Trophoblast cell (in vitro differentiated cells and primary cell): ENCODE data around the gene ITPR1.

ENCODE experiments used
- DNase-seq, 2 donors: peaks; one replicate each; pipeline ENCODE4 v3.0.0-alpha.2; 2016
- H2AFZ ChIP-seq: 2 replicates; pipeline ENCODE4 v1.6.1; 2013; ENCODE audit warnings: low read length, moderate library complexity, mild to moderate bottlenecking; ENCODE audit not compliant: insufficient read depth, poor library complexity
- H2AK5ac ChIP-seq: 2 replicates; pipeline ENCODE4 v1.6.1; 2013; ENCODE audit warnings: mild to moderate bottlenecking, low read length
- H2BK120ac ChIP-seq: 2 replicates; pipeline ENCODE4 v1.6.1; 2013; ENCODE audit warnings: low read length, mild to moderate bottlenecking, moderate library complexity; ENCODE audit not compliant: insufficient read depth, poor library complexity
- H2BK12ac ChIP-seq: 2 replicates; pipeline ENCODE4 v1.6.1; 2013; ENCODE audit warnings: mild to moderate bottlenecking, low read length, moderate library complexity
- H2BK5ac ChIP-seq: 2 replicates; pipeline ENCODE4 v1.6.1; 2013; ENCODE audit warnings: low read length, low read depth, moderate library complexity, mild to moderate bottlenecking; ENCODE audit not compliant: poor library complexity
- H3K14ac ChIP-seq: 2 replicates; pipeline ENCODE4 v1.6.1; 2013; ENCODE audit warnings: mild to moderate bottlenecking, low read length
- H3K18ac ChIP-seq: 2 replicates; pipeline ENCODE4 v1.6.1; 2013; ENCODE audit warnings: mild to moderate bottlenecking, low read length
- H3K23ac ChIP-seq: 2 replicates; pipeline ENCODE4 v1.6.1; 2013; ENCODE audit warnings: low read length
- H3K27ac ChIP-seq: 2 replicates; pipeline ENCODE4 v1.5.1; 2013; ENCODE audit warnings: low read depth, mild to moderate bottlenecking, inconsistent platforms, low read length, moderate library complexity
- H3K27me3 ChIP-seq: 2 replicates; pipeline ENCODE4 v1.6.1; 2013; ENCODE audit warnings: inconsistent platforms, mild to moderate bottlenecking, low read length, moderate library complexity; ENCODE audit not compliant: insufficient read depth
- H3K36me3 ChIP-seq, 2 experiments: 1 replicate in 1 of 2; 2 replicates in 1 of 2; pipeline ENCODE4 v1.6.1; 2013; ENCODE audit warnings: low read length in 2 of 2, mild to moderate bottlenecking in 2 of 2, moderate library complexity in 1 of 2; ENCODE audit not compliant: insufficient read depth in 2 of 2, control insufficient read depth in 1 of 2
- H3K4ac ChIP-seq: 2 replicates; pipeline ENCODE4 v1.6.1; 2013; ENCODE audit warnings: low read depth, mild to moderate bottlenecking, low read length, moderate library complexity
- H3K4me1 ChIP-seq, 2 experiments: 1 replicate in 1 of 2; 2 replicates in 1 of 2; pipeline ENCODE4 v1.6.1; 2013; ENCODE audit warnings: low read length in 2 of 2, mild to moderate bottlenecking in 2 of 2, moderate library complexity in 1 of 2; ENCODE audit not compliant: insufficient read depth in 2 of 2, control insufficient read depth in 1 of 2
- H3K4me2 ChIP-seq: 2 replicates; pipeline ENCODE4 v1.6.1; 2013; ENCODE audit warnings: inconsistent platforms, mild to moderate bottlenecking, low read length, moderate library complexity
- H3K4me3 ChIP-seq: 2 replicates; pipeline ENCODE4 v1.5.1; 2013; ENCODE audit warnings: mild to moderate bottlenecking, low read depth, low read length, inconsistent platforms
- H3K79me1 ChIP-seq: one replicate; pipeline ENCODE4 v1.6.1; 2013; ENCODE audit warnings: low read length
- H3K79me2 ChIP-seq: 2 replicates; pipeline ENCODE4 v1.6.1; 2013; ENCODE audit warnings: low read length, mild to moderate bottlenecking; ENCODE audit not compliant: control insufficient read depth, insufficient read depth, poor library complexity
- H3K9ac ChIP-seq: 2 replicates; pipeline ENCODE4 v1.6.1; 2013; ENCODE audit warnings: mild to moderate bottlenecking, low read length
- H3K9me3 ChIP-seq: 2 replicates; pipeline ENCODE4 v1.6.1; 2013; ENCODE audit warnings: low read depth, mild to moderate bottlenecking, control low read depth, inconsistent platforms, low read length; ENCODE audit not compliant: insufficient read depth
- H4K12ac ChIP-seq: 2 replicates; pipeline ENCODE4 v1.6.1; 2013; ENCODE audit warnings: low read depth, mild to moderate bottlenecking, low read length, moderate library complexity
- H4K8ac ChIP-seq: 2 replicates; pipeline ENCODE4 v1.6.1; 2013; ENCODE audit warnings: low read depth, mild to moderate bottlenecking, low read length, moderate library complexity
- H4K91ac ChIP-seq: one replicate; pipeline ENCODE4 v1.6.1; 2013; ENCODE audit warnings: low read depth, mild to moderate bottlenecking, low read length, moderate library complexity
- WGBS: extraction: QIAGEN DNeasy Blood & Tissue Kit; methylation state at CpG from one replicate; pipeline ENCODE4 v1.1.7; 2013; ENCODE audit warnings: missing lambda C conversion rate; ENCODE audit not compliant: insufficient read length, insufficient coverage; ENCODE audit errors: extremely low coverage; 5-methylcytosine and 5-hydroxymethylcytosine counted together

ITPR1 gene

GRCh38 chr3:4664412-4664811 lies 171.3 kb downstream of the ITPR1 start:
- Histone ChIP-seq H3K4ac (no peak overlapping the region), H2BK120ac (no peak overlapping the region), H3K9ac (no peak overlapping the region), H3K27me3 (no peaks in the 10 kb centered on the region), H4K12ac (no peak overlapping the region), H3K27ac (no peak overlapping the region), H2AFZ (no peak overlapping the region), H2BK5ac (no peak overlapping the region), H3K23ac (no peak overlapping the region), H3K9me3 (no peaks in the 10 kb centered on the region), H4K8ac (no peak overlapping the region), H3K79me1 (no peaks in the 10 kb centered on the region), H3K4me3 (no peak overlapping the region), H3K14ac (no peak overlapping the region), H4K91ac (no peak overlapping the region), H2AK5ac (no peak overlapping the region), H3K79me2 (no peaks in the 10 kb centered on the region), H3K18ac (no peak overlapping the region), H3K4me1 (no peaks in the 10 kb centered on the region), H2BK12ac (no peak overlapping the region), H3K4me2 (no peak overlapping the region), H3K36me3 (no peaks in the 10 kb centered on the region)
- WGBS = no CpG with 5 or more reads among the region's 2 CpGs
- no peak for DNase-seq

DNA sequence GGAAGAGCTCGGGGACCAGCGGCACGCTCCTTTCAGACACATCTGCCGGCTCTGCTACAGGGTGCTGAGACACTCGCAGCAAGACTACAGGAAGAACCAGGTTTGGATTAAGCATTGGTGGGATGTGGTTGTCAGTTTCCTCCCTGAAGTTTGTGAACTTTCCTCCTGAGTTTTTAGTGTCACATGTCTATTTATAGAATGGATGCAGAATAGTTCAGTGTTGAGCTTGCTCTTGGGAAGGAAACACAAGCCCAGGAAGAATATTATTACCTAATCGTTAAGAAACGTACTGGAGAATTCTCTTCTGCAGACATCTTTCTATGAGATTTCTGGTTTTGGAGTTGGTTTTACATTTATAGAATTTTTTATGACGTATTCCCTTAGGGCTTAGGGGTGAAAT lies 172.0 kb downstream of the ITPR1 start:
- no peaks in the 10 kb centered on the region for H3K27me3 ChIP-seq
- WGBS = no CpG with 5 or more reads among the region's 8 CpGs
- H3K9ac ChIP-seq = no peak overlapping the region
- no peak overlapping the region for H4K12ac ChIP-seq
- no peak overlapping the region for H3K23ac ChIP-seq
- no peak overlapping the region for H2BK12ac ChIP-seq
- no peak overlapping the region for H3K4me3 ChIP-seq
- H2AFZ ChIP-seq = no peak overlapping the region
- no peak overlapping the region for H4K8ac ChIP-seq
- no peak overlapping the region for H2AK5ac ChIP-seq
- H2BK5ac ChIP-seq = no peak overlapping the region
- H3K27ac ChIP-seq = no peak overlapping the region
- H3K79me2 ChIP-seq = no peaks in the 10 kb centered on the region
- H3K9me3 ChIP-seq = no peaks in the 10 kb centered on the region
- no peak for DNase-seq
- no peak overlapping the region for H3K14ac ChIP-seq
- no peak overlapping the region for H3K18ac ChIP-seq
- no peak overlapping the region for H2BK120ac ChIP-seq
- no peak overlapping the region for H3K4me2 ChIP-seq
- H4K91ac ChIP-seq = no peak overlapping the region
- no peaks in the 10 kb centered on the region for H3K4me1 ChIP-seq
- H3K36me3 ChIP-seq = no peaks in the 10 kb centered on the region
- no peaks in the 10 kb centered on the region for H3K79me1 ChIP-seq
- no peak overlapping the region for H3K4ac ChIP-seq

GRCh38 chr3:4666071-4666470 lies 172.9 kb downstream of the ITPR1 start:
- no CpG with 5 or more reads among the region's 2 CpGs for WGBS
- Histone ChIP-seq H2AK5ac (no peak overlapping the region), H4K8ac (no peak overlapping the region), H4K12ac (no peak overlapping the region), H3K79me1 (no peaks in the 10 kb centered on the region), H3K36me3 (no peaks in the 10 kb centered on the region), H3K9ac (no peak overlapping the region), H3K4ac (no peak overlapping the region), H4K91ac (no peak overlapping the region), H2AFZ (no peak overlapping the region), H2BK5ac (no peak overlapping the region), H3K4me2 (no peak overlapping the region), H3K4me1 (no peaks in the 10 kb centered on the region), H2BK120ac (no peak overlapping the region), H2BK12ac (no peak overlapping the region), H3K18ac (no peak overlapping the region), H3K4me3 (no peak overlapping the region), H3K27ac (no peak overlapping the region), H3K9me3 (no peaks in the 10 kb centered on the region), H3K23ac (no peak overlapping the region), H3K79me2 (no peaks in the 10 kb centered on the region), H3K27me3 (no peaks in the 10 kb centered on the region), H3K14ac (no peak overlapping the region)
- DNase-seq = no peak

GRCh38 chr3:4670352-4670751 lies 177.2 kb downstream of the ITPR1 start:
- WGBS = no CpG with 5 or more reads among the region's 5 CpGs
- Histone ChIP-seq H2BK120ac (no peak overlapping the region), H2AFZ (no peak overlapping the region)

More at GRCh38 chr3:4670352-4670751, 177.2 kb downstream of the ITPR1 start:
- peak; percentile 24 to 59 for DNase-seq
- no peaks in the 10 kb centered on the region for H3K27me3 ChIP-seq
- no peak overlapping the region for H3K4me2 ChIP-seq
- H4K12ac ChIP-seq = no peak overlapping the region
- no peaks in the 10 kb centered on the region for H3K36me3 ChIP-seq
- no peak overlapping the region for H3K14ac ChIP-seq
- H4K91ac ChIP-seq = no peak overlapping the region
- no peak overlapping the region for H3K9ac ChIP-seq
- no peaks in the 10 kb centered on the region for H3K9me3 ChIP-seq
- H3K18ac ChIP-seq = no peak overlapping the region
- no peak overlapping the region for H3K4ac ChIP-seq
- H3K4me3 ChIP-seq = no peak overlapping the region
- H3K79me2 ChIP-seq = no peaks in the 10 kb centered on the region
- no peak overlapping the region for H2AK5ac ChIP-seq
- H3K23ac ChIP-seq = no peak overlapping the region
- no peaks in the 10 kb centered on the region for H3K79me1 ChIP-seq
- H2BK12ac ChIP-seq = no peak overlapping the region
- no peak overlapping the region for H2BK5ac ChIP-seq
- H4K8ac ChIP-seq = no peak overlapping the region
- no peak overlapping the region for H3K27ac ChIP-seq
- no peaks in the 10 kb centered on the region for H3K4me1 ChIP-seq
